Activated CD4-positive, alpha-beta T cell treated with anti-CD3 and anti-CD28 coated beads for 24 hours (primary cell): ENCODE results near the gene RASSF5.
A peak's percentile ranks its signal among the peaks of the same experiment; 100 is the strongest.
"Not testable (repeated sequence)": the region's sequence is repeated elsewhere in the genome, so short reads cannot be mapped to it uniquely, and the experiment has no call there.

Source experiments
- DNase-seq, 2 donors: peaks; one replicate each; pipeline ENCODE4 v3.0.0-alpha.2; 2020; ENCODE audit warnings: low read depth in 2 of 2

The RASSF5 gene

DNA sequence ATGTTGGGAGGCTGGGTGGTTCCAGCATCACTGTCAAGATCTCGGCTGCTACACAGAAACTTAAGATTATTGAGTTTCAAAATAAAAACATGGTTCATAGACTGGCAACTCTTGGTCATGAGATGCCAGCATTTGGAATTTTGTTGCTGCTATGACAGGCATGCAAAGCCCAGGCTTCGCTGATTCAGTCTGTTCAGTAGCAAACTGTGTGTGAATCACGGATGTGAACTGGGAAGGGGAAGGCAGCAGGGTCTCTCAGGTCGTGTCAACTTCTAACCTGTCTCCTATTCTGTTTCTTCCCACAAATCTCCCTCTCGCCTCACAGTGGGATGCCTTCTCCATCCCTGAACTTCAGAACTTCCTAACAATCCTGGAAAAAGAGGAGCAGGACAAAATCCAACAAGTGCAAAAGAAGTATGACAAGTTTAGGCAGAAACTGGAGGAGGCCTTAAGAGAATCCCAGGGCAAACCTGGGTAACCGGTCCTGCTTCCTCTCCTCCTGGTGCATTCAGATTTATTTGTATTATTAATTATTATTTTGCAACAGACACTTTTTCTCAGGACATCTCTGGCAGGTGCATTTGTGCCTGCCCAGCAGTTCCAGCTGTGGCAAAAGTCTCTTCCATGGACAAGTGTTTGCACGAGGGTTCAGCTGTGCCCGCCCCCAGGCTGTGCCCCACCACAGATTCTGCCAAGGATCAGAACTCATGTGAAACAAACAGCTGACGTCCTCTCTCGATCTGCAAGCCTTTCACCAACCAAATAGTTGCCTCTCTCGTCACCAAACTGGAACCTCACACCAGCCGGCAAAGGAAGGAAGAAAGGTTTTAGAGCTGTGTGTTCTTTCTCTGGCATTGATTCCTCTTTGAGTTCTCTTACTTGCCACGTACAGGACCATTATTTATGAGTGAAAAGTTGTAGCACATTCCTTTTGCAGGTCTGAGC, 79.4 kb downstream of the RASSF5 start:
- DNase-seq = no peak

DNA sequence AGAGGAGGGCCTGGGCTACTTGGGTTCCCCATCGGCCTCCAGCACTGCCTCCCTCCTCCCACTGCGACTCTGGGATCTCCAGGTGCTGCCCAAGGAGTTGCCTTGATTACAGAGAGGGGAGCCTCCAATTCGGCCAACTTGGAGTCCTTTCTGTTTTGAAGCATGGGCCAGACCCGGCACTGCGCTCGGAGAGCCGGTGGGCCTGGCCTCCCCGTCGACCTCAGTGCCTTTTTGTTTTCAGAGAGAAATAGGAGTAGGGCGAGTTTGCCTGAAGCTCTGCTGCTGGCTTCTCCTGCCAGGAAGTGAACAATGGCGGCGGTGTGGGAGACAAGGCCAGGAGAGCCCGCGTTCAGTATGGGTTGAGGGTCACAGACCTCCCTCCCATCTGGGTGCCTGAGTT, 80.6 kb downstream of the RASSF5 start:
- DNase-seq = no peak

DNA sequence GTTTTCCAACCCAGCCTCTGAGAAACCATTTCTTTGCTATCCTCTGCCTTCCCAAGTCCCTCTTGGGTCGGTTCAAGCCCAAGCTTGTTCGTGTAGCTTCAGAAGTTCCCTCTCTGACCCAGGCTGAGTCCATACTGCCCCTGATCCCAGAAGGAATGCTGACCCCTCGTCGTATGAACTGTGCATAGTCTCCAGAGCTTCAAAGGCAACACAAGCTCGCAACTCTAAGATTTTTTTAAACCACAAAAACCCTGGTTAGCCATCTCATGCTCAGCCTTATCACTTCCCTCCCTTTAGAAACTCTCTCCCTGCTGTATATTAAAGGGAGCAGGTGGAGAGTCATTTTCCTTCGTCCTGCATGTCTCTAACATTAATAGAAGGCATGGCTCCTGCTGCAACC, 81.2 kb downstream of the RASSF5 start:
- no peak for DNase-seq

DNA sequence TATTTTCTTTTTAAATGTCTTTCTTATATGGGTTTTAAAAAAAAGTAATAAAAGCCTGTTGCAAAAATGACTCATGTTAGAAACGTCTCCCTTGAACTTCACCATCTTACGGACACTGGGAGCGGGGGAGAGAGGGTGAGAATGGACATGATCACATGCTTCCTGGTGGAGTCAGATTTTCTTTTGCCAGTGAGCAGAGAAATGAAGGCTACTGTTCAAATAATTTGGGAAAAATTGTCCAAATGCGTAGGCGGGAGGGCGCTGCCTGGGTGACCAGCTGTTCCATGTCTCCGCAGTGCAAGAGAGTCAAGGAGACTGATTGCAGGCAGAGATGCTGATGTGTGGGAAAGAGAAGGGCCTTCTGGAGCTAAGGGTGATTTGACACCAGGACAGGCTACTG, 81.9 kb downstream of the RASSF5 start:
- no peak for DNase-seq

DNA sequence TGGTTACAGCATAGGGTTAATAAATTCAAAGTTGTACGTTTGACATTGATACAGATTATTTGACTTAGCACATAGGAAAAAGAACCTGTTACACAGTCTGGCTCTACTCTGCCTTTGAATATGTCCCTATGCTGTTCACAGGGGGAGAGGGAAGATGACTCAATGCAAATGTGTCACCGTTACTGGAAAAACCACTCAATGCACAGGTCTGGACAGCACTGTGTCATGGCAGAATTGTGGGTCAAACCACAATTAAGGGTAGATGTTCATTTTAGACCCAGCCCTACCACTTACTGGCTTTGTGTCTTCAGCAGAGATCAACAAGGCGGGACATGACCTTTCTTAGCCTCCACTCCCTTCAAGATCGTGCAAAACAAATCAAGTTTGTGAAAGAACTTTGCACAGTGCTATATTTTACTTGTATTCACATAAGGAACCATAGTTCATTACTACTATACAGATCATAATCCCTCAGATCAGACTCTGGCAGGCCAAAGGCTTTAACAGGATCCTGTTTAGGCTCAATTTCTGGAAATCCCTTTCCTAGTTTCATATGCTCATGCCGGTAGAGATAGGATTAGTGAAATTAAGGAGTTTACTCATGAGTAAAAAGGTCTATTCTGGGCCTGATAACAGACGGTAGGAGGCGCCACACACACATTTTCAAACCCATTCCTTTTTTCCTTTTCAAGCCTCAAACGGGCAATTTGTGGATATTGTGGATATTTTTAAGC, 82.9 kb downstream of the RASSF5 start:
- peak; percentile 40 to 53 for DNase-seq

DNA sequence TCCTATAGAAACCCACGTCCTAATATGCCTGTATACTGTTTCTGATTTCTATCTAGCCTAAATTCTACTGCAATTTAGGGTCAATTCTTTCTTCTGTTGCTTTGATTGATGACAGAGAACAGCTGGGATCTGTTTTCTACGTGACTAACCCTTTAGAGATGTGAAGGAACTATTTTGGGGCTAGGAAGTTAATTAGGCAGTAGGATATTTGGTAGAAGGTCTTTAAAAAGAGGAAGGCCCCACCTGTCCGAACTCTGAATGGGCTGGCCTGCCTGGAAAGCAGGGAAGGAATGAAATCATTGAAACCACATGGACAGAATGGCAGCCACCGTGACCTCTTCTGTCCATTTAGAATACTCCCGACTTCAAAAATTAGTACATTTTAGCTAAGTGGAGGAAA, 83.9 kb downstream of the RASSF5 start:
- no peak for DNase-seq

DNA sequence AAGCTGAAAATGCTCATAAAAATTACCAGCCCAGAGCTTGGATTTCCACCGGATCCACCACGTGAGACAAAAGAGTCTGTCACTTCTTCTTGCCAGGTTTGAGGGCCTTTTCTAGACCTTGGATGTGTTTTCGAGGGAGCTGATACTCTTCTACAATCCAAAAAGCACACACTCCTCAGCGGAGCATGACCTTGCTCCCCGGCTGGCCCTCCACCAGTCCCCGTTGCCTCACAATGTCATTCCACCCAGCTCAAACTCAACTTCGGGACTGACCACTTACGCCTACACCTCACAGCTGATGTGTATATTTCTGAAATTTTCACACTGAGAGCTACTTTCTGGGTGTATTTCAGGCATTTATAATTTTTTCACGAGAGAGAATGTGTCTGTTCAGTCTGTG, 84.4 kb downstream of the RASSF5 start:
- DNase-seq = no peak

DNA sequence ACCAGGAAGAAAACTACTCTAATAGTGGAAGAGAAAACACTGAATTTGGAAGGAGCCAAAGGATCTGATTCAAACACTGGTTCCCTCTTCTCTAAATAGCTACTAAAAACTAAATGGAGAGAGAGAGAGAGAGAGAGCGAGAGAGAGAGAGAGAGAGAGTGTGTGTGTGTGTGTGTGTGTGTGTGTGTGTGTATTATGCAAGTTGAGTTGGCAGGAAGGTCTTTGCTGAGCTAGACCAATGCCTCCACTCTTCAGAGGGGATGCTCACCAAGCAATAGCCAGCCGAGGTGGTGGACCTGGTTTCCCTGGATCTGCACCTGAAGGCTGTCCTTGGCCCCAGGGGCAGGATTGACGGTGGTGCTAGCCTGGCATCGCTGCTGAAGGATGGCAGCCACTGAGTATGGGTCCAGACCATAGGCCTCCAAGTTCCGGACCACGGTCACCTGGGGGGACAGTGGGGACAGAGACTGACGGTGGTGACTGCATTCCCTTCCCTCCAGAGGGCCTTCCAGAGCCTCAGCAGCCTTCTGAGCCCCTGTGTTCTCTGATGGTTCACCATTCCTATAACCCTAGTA, 86.1 kb downstream of the RASSF5 start:
- DNase-seq = no peak

DNA sequence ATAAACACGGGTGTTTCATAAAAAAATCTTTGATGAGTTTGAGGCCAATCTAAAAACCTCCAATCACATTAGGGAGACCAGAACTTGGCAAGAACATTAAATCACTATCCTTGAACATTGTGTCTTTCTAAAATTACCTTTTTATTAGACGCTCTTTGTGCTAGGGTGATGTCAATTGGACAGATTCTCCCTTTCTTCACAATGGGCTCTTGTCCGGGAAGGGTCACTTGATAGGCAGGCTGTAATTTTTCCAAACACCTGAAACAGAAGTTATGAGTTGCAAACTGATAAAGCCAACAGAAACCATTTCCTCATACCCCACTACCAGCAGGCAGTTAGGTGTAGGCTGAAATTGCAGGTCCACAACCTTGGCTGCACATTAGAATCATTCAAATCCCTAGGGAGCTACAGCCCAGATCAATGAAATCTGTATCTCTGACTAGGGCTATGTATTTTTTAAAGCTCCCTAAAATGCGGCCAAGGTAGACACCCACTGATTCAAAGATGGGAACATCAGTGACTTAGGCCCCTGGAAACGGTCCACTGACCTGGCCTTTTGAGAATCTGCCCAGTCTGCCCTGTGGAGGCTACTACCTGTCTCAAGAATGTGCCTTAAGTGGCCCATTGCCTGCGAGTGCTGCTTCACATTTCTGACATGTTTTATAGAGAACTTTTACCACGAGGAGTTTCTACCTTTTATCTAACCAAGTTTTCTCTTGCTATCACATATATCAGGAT, 88.4 kb downstream of the RASSF5 start:
- DNase-seq = no peak

DNA sequence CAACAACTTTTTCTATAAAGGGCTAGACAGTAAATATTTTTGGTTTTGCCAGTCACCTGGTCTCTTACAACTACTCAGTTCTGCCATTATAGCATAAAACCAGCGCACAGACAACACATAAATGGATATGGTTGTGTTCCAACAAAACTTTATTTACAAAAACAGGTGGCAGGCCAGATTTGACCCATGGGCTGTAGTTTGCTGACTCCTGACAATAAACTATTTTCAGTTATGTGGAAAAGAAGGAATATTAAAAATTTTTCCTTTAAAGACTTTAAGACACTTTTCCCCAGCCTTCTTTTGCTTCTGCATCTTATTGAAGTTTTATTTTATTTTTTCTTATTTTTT, 89.0 kb downstream of the RASSF5 start:
- no peak for DNase-seq

DNA sequence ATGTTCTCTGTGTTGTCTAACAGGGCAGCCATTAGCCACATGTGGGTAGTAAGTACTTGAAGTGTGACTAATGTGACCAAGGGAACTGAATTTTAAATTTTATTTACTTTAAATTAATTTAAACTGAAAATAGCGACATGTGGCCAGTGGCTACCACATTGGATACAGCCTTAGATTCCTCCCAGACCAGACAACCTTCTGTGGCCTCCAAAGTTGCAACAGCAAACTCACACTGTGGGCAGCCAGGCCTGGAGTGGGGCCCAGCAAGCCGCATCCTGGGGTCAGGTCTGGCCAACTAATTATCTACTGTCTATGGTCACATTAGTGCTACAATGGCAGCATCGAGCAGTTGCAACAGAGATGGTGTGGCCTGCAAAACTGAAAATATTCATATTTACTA, 93.2 kb downstream of the RASSF5 start:
- no peak for DNase-seq

DNA sequence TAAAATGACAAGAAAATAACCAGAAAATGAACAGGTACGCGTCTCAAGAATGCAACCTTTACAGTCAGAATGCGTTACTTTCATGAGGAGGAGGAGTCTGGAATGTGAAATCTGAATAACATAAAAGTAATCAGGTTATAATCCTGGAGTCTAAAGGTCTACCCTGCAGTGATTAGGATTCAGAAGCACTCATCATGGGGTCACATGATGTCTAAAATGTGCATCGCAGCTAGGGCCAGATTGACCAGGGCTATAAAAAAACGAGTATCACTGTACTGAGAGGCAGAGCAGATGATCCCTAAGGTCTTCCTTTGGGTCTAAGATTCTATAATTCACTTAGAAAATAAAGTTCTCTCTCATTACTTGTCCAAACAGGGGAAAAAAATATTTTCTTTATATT, 97.5 kb downstream of the RASSF5 start:
- DNase-seq = no peak

DNA sequence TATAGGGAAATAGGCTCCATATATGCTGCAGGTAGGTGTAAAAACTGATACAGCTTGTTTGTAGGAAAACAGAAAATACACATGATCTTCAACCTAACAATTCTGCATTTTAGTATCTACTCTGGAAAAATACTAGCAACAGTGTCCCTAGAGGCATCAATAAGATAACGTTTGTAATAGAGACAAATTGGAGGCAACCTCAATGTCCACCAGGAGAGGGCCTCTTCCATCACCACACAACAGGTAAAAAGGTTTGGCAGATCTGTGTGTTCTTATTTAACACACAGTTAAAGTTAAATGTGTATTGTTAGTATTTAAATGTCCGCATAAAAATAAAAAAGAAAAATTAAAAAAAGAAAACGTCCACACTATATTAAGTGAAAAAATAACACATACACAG, 99.5 kb downstream of the RASSF5 start:
- DNase-seq = no peak

DNA sequence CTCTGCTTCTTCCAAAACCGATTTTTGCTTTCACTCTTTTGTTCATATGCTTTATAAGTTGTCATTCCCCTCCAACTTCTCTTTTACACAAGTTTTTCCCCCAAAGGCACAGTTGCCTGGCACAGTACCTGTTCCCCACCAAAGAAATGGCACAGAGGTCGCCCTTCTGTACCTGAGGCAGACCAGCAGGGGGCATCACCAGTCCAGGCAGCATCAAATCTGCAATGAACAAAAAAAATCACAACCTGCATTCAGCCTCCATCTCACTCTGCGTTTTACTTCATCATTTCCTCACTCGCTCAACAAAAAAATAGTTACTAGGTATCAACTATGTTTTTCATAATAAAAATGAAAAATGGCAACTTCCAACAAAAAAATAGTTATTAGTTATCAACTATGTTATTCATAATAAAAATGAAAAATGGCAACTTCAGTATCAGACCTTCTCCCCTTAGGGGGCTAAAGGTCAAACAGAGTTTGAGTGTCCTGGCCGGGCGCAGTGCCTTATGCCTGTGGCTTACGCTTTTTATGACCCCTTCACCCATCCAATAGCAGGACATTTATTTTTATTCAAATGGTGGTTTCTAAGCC, 100.9 kb downstream of the RASSF5 start:
- peak; percentile 46 to 49 for DNase-seq

DNA sequence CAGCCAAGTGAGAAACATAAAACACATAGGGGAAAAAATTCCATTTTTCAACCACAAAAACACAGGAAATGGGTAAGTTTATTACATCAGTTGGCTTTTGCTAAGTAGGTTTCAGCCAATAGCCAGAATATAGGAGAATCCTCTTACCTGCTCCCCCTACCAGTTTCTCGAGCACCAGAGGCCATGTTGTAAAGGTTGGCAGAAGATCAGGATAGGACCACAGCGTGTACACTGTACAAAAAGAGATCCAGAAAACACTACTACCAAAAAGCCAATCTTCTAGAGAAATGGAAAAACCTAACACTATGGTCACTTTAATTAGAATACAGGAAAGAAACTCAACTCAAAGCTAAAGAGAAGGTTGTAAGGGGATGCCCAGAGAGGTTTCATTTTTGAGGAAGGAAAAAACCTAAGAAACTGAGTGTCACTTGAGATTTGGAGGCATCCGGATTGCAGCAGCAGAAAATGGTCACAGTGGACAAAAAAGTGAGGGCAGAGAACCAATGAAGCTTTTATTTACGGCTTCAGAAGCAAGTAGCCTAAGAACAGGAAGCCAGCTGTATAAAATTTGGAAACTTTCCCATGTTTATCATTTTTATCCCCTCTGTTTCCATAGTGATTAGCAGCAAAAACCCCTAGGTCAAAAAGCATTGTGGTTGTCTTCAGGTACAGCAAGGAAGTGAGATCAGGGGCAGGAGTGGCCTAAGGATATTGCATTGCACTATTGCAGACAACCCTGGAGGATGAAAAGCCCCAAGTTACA, 102.1 kb downstream of the RASSF5 start:
- no peak for DNase-seq

DNA sequence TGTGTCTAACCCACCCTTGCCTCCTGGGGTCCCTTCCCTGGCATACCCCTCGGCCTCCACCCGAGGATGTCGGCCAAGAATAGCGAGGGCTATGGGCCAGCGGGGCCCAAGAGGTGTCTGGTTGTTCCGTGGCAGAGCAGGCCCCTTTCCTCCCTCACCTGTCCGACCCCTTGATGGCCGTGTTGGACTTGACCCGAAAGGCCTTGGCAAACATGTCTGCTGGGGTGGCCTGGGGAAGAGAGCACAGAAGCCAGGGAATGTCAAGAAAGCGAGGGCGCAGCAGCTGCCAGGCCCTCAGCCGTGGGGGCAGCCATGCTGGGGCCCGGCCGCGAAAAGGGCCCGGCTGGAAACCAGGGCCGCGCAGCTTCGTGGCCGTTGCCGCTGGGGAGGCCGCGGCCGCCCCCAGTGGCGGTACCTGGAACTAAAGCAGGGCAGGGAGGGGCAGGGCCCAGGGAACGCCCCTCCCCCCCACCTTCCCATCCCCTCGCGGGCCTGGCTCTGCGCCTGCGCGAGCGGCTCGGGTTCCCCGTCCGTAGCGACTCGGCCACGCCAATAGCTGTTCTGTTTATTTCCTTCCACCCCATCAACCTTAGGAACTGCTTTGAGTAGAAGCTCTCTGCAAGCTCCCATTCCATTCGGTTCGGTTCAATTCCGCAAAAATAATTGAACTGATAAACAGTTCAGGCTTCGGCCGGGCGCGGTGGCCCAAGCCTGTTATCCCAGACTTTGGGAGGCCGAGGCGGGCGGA, 105.0 kb downstream of the RASSF5 start, which contains the start of gene EIF2D:
Gene EIF2D, minus strand, starts transcription at position 337 of the 748 bp plus-strand sequence. Its CDS starts 123 bp downstream, at position 214.
- peak; percentile 93 for DNase-seq

DNA sequence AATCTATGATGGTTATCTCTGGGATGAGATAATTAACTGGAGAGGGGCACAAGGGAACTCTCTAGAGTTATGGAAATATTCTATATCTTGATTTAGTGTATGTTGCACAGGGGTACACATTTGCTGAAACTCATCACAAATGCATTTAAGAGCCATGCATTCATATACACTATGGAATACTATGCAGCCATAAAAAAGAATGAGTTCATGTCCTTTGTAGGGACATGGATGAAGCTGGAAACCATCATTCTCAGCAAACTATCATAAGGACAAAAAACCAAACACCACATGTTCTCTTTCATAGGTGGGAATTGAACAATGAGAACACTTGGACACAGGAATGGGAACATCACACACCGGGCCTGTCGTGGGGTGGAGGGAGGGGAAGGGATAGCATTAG, 119.1 kb downstream of the RASSF5 start:
- not testable (repeated sequence) for DNase-seq

DNA sequence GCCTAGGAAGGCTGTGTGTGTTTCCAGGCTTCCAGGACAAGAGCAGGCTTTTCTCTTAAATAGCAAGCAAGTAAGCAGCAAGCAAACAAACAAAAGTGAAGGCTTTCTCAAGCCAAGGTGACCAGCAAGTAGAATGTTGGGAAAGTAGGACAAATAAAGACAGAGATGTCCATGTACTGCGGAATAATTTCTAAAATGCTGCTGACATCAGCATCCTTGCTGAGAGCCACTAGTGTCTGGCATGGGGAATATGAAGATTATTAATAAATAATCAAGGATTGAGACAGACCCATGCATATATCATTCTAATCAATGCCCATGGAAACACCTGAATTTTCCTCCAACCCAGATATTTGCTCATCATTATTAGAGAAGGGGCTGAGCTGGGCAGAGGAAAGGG, 121.6 kb downstream of the RASSF5 start:
- DNase-seq = no peak

DNA sequence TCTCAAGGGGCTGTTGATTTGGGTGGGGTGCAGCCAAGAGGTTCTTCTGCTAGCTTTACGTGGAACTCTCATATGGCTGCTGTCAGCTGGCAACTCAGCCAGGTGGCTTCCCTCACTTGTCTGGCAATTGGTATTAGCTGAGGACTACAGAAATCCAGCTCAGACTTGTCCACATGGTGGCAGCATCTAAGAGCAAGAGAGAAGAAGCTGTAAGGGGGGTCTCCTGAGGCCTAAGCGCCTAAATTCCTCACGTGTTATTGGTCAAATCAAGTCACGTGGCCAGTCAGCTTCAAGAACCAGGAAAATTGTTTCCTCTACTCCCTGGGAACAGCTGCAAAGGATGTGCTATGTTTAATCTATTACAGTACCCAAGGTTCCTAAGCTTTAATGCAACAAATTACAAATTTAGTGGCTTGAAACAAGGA, 123.8 kb downstream of the RASSF5 start:
- DNase-seq = no peak

DNA sequence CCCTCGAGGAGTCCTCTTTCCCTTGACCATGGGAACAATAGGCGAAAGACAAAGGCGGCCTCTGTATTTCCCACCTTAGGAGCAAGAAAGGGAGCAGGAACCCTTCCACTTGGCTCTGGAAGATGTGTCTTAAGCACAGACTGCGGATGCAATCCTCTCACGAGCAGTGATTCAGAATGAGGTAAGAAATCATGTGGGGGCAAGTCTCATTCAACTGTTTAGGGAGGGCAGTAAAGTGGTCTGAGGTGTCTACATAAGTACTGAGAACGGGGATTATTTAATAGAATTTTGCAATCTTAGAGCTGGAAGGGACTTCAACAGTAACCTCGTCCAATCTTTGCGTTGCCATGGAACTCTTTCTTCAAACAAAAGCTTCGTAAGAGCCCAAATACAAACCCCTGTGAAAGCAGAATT, 126.4 kb downstream of the RASSF5 start:
- no peak for DNase-seq
